Bone marrow (tissue), 2 donors: ENCODE results near the gene GJB3.

Experiments used
- DNase-seq, 2 donors: peaks; one replicate each; lab custom pipeline; 2025; lab: John Stamatoyannopoulos, UW

The GJB3 gene

GRCh38 chr1:34825455-34826091 is 44.6 kb downstream of the GJB3 start:
- DNase-seq: no peak

GRCh38 chr1:34827341-34827941 is 46.4 kb downstream of the GJB3 start:
- no peak for DNase-seq

- DNase-seq: no peak
These were observed 47.6 kb downstream of the GJB3 start for GRCh38 chr1:34828611-34829010.

- no peak for DNase-seq
These were observed 48.2 kb downstream of the GJB3 start for GRCh38 chr1:34829250-34829649.

- DNase-seq: no peak
These were observed 50.8 kb downstream of the GJB3 start for GRCh38 chr1:34831721-34832246.

GRCh38 chr1:34833711-34834110 is 52.7 kb downstream of the GJB3 start:
- no peak for DNase-seq
